GM21529 (cell line): ENCODE results near the gene BRCA1.
A peak's percentile ranks its signal among the peaks of the same experiment; 100 is the strongest.

Source experiments
- ATAC-seq: cut with Tn5 transposase; IDR thresholded peaks from one replicate; pipeline ENCODE4 v1.9.1; 2021; ENCODE audit not compliant: unreplicated experiment

BRCA1 gene

GRCh38 chr17:43025766-43026537, 99.2 kb downstream of the BRCA1 start:
- ATAC-seq = no peak

- no peak for ATAC-seq
Measured at GRCh38 chr17:43025290-43025657, 99.9 kb downstream of the BRCA1 start.

- peak; percentile 60 for ATAC-seq
Measured at GRCh38 chr17:43024407-43025289, 100.5 kb downstream of the BRCA1 start, which contains the start of gene RND2. Gene RND2, plus strand, starts transcription at chr17:43025231. Its CDS starts 117 bp downstream, at chr17:43025348.

GRCh38 chr17:43021741-43022512, 103.2 kb downstream of the BRCA1 start, which contains the start of gene VAT1:
Gene VAT1, minus strand, starts transcription at chr17:43022385. Its CDS starts 63 bp downstream, at chr17:43022322.
- no peak for ATAC-seq

DNA sequence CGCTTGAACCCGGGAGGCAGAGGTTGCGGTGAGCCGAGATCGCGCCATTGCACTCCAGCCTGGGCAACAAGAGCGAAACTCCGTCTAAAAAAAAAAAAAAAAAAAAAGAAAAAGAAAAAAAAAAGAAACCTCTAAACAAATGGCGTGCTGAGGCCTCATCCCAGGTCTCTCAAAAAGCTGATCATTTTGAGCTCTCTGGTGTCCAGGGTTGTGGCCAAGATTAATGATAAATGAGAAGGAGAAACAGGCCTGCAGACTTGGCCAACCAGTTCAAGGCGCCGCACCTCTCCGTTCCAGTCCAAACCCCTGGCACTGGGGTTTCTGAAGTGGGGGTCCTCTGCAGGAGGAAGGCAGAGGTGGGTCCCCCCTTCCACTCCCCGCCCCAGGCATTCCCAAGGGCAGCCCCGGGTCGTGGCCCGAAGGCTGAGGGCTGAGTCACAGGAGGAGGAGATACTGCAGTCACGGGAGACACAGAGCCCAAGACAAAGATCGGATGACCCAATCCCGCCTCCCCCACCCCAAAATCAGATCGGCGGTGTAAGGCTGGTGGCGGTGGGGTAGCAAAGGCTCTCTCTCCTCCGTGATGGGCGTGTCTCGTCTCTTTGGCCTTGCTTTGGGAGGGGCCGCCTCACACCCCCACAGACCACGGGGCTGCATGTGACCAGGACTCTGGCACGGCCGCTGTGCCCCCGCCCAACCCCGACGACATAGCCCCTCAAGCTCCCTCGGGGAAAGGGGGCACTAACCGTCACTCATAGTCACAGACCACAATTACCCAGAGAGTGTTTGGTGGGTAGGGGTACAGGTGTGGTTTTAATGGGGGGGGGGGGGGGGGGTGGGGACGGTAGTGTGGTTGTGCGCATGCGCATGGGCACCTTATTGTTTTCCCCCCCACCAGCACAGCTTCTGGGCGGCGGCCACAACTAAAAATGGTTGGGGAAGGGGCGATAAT, 104.1 kb downstream of the BRCA1 start:
- ATAC-seq = no peak

DNA sequence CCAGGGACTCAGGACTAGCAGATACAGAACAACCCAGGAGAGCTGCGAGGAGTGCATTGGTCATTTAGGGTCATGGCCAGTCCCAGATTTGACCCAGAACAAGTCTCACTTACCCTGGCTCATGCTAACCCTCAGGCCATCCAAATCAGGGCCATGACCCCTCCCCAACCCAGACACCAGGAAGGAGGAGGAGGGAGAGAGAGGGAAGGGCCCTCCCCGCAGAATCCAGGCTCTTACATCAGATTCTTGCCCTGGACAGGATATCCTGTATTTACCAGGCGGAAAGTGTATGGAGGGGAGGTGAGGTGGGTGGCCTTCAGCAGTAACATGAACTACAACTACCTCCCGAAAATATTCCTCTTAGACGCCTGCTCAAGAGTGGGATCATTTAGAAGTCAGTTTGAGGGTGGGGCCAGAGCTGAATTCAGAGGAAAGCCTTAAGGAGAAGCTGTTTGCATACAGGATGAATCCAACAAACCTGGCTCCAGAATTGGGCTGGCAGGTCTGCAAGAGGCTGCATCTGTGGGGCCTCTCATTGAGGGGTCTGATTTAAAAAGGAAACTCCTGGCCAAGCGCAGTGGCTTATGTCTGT, 105.0 kb downstream of the BRCA1 start:
- ATAC-seq = no peak

DNA sequence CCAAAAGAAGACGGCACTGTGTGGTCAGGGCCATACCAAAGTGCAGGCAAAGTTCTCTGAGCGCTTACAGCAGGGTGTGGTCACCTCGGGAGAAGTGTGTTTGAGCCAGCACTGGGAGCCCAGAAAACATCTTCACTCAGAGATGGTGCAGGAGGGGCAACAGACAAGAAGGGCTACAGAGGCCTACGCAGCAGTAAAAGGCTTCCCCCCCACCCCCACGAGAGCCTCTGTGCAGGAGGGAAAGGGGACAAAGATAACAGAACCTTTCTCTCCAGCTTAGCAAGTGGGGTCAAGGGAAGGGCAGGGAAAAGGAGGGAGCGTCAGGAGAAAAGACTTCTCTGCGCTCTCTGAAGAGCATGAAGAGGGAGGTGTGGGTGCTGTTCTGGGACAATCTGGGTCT, 105.7 kb downstream of the BRCA1 start:
- no peak for ATAC-seq

- ATAC-seq = no peak
Measured at GRCh38 chr17:43018932-43019331, 106.2 kb downstream of the BRCA1 start.

- ATAC-seq = no peak
Measured at GRCh38 chr17:43018008-43018853, 106.9 kb downstream of the BRCA1 start.

DNA sequence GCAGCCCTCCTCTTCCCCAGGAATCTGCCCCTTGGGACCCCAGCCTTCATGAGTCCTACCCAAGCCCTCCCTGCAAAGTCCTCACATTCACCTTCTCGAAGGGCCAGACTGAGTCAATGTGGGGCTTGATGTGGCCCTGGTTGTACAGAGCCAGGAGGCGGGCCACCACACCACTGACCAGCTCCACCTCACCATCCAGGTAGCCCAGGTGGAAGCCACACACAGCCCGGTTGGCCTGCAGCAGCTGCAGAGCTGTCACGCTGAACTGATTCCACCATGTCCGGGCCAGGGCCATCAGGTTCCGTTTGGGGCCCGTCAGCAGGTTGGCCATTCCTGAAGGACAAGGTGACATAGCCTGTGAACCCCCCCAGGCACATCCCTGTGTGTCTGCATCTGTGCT, 108.9 kb downstream of the BRCA1 start:
- ATAC-seq = no peak

GRCh38 chr17:43015579-43015978, 109.6 kb downstream of the BRCA1 start:
- ATAC-seq = no peak

DNA sequence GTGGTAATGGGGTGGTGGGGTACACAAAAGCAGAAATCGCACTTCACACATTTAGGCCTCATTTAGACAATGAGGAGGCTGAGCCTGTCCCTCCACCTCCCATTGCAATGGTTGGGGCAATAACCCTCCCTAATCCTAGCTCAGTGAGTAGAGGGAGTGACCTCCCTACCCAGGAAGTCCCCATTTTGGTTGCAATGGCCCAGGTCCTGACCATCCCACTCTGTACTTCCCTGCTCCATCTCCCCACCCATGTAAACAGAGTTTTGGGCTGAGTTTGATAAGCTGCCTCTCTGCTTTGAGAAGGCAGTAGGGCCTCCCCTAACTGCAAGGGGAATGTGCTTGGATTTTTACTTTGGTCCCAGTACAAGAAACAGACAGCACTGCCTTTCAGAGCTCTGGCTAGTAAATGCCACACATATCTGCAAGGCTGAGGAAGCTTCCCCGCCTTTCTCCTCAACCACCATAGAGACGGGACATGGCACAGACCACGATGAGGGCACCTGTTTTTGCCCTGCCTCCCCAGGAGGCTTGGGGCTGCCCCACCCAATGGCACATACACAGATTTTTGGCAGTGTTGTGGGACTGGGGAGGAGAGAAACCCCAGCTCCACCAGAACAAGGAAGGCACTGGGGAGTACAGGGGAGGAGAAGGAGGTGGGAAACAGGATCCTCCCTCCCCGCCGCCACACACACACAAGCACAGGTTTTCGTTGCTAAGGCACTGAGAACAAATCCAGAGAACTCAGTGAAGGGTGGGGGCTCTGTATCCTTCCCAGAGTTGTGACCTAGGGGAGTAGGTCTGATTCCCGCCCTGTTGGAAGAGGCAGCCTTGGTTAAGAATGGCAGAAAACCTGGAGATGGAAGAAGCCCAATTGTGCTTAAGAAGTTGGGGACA, 110.3 kb downstream of the BRCA1 start:
- ATAC-seq = no peak

GRCh38 chr17:43014020-43014648, 111.0 kb downstream of the BRCA1 start:
- ATAC-seq = no peak

GRCh38 chr17:43013296-43013695, 111.9 kb downstream of the BRCA1 start:
- ATAC-seq = no peak

DNA sequence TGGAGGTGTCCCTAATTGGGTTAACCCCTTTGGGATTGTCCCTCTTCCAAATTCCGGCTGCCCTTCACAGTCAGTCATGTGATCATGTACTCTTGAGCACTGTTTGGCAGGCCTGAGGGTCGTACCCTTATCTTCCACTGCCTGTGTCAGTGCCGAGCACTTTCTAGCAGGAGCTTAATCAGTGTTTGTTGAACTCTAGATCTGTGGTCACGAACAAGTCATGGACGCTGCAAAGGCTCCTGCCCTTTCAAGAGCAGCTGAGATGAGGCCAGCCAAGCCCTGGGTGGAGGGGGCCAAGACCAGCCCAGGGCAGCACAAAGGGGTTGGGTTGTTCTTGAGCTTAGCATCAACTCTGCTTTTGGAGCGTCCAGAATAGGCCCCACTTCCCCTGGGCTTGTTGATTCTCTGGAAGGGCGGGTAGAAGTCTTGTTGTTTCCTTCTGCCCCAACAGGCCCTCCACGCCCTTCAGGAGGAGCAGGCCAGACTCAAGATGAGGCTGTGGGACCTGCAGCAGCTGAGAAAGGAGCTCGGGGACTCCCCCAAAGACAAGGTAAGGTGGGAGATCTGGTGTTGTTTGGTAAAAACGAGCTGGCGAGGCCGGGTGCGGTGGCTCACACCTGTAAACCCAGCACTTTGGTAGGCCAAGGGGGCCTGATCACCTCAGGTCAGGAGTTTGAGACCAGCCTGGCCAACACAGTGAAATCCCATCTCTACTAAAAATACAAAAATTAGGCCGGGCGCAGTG, 113.3 kb downstream of the BRCA1 start:
- ATAC-seq = no peak

GRCh38 chr17:43010667-43011308, 114.4 kb downstream of the BRCA1 start:
- no peak for ATAC-seq
